HG03103 (cell line): ENCODE data around the gene ZNF423.

Experiments used
- ATAC-seq: cut with Tn5 transposase; IDR thresholded peaks from one replicate; pipeline ENCODE4 v1.9.1; 2021; ENCODE audit warnings: low read depth; ENCODE audit not compliant: unreplicated experiment

ZNF423 gene

DNA sequence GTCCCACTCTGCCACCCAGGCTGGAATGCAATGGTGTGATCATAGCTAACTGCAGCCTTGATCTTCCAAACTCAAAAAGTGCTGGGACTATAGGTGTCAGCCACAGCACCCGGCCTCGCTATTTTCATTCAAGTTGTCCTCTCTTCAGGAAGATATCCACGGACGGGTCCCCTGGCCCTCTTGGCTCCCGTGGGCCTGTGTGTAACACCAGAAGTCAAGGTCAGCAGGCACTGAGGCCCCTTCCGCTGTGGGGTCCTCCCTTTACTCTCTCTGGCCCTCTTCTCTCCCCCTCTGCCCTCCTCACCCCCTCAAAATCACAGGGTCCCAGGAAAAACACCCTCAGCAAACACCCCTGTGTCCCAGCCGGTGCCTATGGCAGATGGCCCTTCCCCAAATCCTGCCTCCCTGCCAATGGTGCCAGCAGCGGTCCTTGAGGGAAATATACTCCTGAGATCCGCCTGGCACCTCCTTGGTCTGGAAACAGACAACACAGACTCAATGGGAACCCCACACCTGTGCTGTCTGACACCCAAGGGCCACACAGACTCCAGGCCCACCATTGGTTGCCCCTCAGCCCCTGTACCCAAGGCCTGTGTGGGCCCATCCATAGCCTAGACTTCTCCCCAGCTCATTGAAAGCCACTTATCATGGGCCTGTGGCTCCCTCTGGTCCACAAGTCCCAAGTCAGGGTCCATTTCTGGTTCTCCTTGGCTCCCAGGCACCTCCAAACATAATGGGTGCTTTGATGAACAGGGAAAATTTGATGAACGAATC lies 221.5 kb downstream of the ZNF423 start:
- no peak for ATAC-seq

DNA sequence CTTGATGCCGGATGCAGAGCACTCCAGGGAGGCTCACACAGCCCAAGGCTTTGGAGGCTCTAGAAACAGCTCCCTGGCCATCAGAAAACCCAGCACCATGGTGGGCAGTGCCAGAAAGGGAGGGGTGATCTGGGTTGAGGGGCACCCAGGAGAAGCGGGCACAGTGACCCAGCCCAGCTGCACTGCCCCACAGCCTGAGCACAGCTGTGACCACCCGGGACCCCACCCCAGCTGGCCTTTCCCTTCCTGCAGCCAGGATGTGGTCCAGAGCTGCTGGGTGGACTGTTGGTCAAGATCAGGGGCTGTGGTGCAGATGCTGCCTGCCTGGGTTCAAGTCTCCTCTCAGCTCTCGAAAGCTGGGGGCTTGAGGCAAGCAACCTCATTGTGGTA lies 223.1 kb downstream of the ZNF423 start:
- no peak for ATAC-seq

DNA sequence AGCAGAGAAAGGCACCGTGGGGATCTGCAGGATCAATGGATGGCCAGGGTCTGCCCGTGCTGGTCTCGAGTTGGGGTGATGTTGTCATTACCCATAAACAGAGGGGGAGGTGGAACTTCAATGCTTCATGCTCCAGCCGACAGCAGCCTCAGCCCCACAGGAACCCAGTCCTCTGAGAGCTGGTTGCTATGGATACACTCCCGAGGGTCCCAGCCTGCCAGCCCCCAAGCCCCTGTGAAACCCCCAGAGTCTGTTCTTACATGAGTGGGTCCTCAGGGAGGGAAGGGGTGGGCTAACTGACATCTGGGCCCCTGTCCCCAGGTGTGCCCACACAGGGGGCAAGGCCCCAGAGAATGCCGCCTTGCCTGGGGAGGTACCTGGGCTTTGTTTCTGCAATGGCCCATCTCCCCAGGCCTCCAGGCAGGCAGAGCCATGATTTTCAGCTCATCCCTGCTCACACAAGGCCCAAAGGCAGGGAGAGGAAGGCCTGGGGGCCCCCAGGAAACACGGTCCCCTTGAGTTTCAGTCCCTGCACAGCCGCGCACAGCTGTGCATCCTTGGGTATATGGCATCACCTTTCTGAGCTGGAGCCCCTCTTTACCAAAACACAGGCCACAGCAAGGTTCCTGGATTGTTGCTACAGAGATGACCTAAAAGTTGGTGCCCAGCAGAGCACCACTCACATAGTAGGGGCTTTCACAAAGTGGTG lies 223.7 kb downstream of the ZNF423 start:
- ATAC-seq, result no peak

DNA sequence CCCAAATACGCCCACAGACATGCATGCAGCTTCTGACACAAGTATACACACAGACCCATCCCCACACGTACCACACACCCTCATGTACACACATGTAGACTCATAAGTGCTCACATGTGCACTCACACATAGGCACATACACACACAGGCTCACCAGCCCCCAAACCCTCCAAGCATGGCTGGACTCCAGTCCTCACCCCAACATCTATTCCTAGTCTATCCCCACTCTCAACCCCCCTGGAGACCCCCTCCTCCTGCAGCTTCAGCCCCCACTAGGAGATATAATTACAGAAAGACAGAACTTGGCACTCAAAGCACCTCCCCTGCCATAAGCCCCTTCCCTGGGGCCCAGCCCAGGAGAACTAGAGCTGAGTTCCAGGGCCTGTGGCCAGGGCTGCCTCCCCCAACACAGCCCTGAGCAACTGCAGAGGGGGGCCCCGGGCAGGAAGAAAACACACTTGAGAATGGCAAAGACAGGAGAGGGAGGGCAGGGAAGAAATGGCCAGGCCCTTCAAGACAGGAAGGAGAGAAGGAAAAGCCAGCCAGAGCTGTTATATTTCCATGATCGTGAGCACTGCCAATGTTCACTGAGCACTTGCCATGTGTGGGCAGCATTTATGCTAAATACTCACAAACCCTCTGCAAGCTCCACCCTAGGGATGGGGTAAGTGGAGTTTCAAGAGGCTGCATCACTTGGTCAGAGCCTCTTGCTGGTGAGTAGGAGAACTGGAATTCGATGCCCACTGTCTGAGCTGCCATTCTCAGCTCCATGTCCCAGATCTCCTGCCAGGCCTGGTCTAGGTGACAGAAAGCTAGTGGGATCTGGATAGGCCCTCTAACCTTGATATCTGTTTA lies 224.5 kb downstream of the ZNF423 start:
- ATAC-seq, result no peak

DNA sequence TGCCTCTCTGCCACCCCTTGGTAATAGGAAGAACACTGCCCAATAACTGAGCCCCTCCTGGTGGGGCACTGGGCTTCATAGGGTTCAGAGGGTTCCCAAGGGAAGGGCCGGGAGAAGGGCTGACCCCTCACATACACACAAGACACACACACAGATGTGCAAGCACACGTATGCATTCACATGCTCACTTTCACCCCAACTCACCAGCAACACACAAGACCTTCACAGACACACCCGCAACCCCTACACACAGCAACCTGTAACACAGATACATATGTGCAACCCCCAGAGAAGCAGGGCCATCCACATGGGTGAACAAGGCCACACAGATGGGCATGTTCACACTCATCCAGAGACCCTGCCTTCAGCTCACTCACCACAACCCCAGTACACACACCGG lies 225.1 kb downstream of the ZNF423 start:
- no peak for ATAC-seq

DNA sequence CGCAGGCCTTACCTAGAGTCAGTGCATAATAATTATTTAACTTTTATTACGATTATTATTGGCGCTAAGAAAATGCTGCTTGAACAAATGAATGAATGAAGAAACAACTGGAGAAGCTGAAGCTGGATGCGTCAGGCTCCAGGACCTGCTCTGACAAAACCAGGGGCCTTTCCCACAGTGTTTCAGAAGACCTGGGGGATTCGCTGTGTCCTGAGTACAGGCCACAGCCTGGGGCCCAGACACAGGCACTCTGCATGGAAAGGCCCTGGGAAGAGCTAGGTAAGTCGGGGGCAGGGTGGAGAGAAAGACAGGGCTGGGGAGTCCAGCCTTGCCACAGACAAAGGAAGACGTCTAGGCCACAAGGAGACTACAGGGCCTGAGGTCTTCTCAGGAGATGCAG lies 226.1 kb downstream of the ZNF423 start:
- ATAC-seq, result no peak

DNA sequence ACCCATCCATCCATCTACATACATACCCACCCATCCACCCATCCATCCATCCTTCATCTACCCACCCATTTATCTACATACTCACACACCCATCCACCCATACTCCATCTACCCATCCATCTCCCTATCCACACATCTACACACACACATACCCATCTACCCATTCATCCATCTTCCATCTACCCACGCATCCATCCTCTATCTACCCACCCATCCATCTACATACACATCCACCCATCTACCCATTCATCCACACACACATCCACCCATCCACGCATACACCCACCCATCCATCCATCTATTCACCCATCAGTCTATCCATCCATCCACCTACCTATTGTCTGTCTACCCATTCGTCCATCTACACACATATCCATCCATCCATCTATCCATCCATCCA lies 227.8 kb downstream of the ZNF423 start:
- no peak for ATAC-seq

- no peak for ATAC-seq
Observed at GRCh38 chr16:49625311-49626065, 230.4 kb downstream of the ZNF423 start.

GRCh38 chr16:49623501-49624266 lies 232.2 kb downstream of the ZNF423 start:
- no peak for ATAC-seq

GRCh38 chr16:49622421-49623402 lies 233.2 kb downstream of the ZNF423 start:
- no peak for ATAC-seq

DNA sequence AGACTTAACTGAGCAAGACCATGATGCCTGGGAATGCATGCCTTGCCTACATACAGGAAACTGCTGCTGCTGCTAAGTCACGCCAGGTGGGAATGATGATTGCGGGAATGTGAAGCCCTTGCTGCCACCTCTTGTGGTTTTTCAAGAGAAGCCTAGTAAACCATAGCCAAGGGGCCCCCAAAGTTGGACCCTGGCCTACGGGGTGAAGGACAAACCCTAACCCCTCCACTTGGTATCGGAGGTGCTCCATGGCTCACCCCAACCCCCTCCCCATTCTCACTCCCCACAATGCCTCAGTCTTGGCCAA lies 233.9 kb downstream of the ZNF423 start:
- ATAC-seq, result no peak

DNA sequence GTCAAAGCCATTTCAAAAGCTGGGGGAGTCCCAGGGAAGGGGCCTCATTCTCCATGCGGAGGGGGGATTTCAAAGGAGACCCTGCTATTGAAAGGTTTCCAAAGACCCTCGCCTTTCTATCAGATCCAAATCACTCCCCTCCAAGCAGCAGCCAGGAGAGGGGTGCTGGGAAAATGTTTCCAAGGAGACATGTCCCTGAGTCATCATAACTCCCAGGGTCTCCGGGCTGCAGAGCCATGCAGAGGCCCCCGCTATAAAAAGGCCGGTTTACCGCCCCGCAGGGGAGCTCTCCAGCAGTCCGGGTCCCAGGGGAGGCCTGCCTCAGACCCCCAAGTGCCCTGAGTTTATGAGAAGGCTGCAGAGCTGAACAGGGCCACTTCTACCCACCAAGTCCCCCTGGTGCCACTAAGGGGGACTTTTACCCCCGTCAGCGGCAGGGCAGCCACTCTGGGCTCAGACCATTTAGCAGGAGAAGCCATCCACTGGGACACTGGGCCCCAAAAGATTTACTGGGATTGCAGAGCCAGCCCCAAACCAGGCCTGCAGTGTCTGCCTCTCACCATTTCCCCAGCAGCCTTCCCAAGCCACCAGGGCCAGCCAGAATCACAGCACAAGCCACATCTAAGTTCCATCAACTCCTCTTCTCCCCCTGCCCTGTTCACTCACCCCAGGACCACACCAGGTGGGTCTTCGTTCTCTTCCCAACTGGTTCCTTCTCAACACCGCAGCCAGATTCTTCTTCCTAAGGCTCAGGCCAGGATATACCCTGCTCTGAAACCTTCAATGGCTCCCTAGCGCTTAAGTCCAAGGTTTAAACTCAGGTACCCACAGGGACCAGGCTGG lies 234.4 kb downstream of the ZNF423 start:
- no peak for ATAC-seq

DNA sequence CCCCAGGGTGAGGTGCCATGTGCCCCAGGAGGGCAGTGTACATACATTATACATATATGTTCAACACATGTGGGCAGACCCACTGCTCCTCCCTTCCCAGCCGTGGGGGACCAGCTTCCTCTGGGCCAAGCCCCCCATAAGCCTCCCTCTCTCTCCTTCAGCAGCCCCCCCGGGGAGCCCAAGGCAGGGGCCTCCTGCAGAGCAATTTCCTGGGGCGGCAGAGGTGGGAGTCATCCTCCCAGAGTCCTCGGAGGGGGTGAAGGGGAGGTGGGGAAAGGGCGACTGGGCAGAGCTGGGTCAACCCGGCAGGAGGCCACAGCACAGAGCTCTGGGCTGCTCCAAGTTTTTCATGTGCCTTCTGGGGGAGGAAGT lies 235.1 kb downstream of the ZNF423 start:
- ATAC-seq, result no peak

DNA sequence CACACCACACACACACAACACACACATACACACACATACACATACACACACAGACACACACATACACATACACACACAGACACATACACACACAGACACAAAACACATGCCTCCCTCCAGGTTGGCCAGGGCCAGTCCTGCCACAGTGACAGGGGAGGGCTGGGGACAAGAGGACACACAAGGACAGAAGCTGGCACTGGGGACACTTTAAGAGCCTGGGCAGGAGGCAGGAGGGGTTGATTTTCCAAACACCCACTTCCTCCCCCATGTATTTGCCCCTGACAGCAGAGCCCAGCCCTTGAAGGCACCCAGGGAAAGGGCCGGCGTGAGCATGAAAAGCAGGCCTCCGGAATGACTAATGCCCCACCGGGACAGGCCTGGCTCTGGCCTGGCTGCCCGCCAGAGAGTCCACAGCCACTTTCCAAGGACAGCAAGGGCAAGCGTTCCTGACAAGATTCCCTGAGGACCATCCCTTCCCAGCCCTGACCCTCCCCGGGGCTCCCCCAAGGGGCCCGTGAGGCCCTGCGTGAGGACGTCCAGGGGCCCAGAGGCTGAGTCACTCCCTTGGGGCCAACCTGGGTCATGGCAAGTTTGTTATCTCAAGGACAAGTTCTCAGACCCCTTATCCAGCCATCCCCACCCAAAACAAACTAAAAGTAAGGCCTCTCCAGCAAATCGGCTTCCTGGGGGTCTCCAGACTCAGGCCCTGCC lies 235.6 kb downstream of the ZNF423 start:
- ATAC-seq, result no peak

DNA sequence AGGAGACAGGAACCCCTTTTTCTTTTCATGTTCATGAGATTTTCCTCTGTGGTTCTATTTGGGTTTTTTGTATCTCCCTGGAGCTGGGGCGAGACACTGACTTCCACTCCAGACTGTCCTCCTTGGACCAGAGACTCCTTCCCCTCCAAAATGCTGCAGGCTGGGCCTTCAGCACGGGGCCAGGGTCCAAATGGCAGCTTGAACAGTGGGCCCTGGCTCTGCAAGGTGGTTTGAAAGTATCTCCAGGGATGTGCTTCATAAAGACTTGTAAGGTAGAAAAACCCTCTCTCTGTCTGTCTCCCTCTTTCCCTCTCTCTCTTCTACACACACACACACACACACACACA lies 236.1 kb downstream of the ZNF423 start:
- no peak for ATAC-seq

- no peak for ATAC-seq
Observed at GRCh38 chr16:49618955-49619354, 237.0 kb downstream of the ZNF423 start.

- no peak for ATAC-seq
Observed at GRCh38 chr16:49617710-49618330, 238.1 kb downstream of the ZNF423 start.
